Central memory CD8-positive, alpha-beta T cell (primary cell): ENCODE data around the gene BTRC.
"Not testable (repeated sequence)": the region's sequence is repeated elsewhere in the genome, so short reads cannot be mapped to it uniquely, and the experiment has no call there.

Source experiments
- ATAC-seq: fragments of 150-1000 bp; cut with Tn5 transposase; replicated peaks from 2 replicates; pipeline ENCODE4 v1.10.0; 2022; ENCODE audit warnings: mild to moderate bottlenecking, moderate FRiP score, moderate number of reproducible peaks; ENCODE audit not compliant: poor library complexity, severe bottlenecking; ENCODE audit errors: extremely low read depth
- DNase-seq, 2 donors: peaks; one replicate each; pipeline ENCODE4 v3.0.0; 2021; ENCODE audit warnings: low spot score in 2 of 2
- H3K27ac Mint-ChIP-seq: one replicate; pipeline ENCODE4 v1.8.0; 2022; ENCODE audit warnings: low read depth, mild to moderate bottlenecking, moderate library complexity, mixed read lengths
- H3K27me3 Mint-ChIP-seq: one replicate; pipeline ENCODE4 v1.8.0; 2022; ENCODE audit warnings: mixed read lengths
- H3K36me3 Mint-ChIP-seq: one replicate; pipeline ENCODE4 v1.8.0; 2022; ENCODE audit warnings: mild to moderate bottlenecking, moderate library complexity, mixed read lengths; ENCODE audit not compliant: insufficient read depth
- H3K4me1 Mint-ChIP-seq: one replicate; pipeline ENCODE4 v1.8.0; 2022; ENCODE audit warnings: mixed read lengths
- H3K4me3 Mint-ChIP-seq: one replicate; pipeline ENCODE4 v1.8.0; 2022; ENCODE audit warnings: mild to moderate bottlenecking, moderate library complexity, mixed read lengths
- H3K9me3 Mint-ChIP-seq: one replicate; pipeline ENCODE4 v1.8.0; 2022; ENCODE audit warnings: mixed read lengths

Gene BTRC

GRCh38 chr10:101353692-101354327 lies at the start of gene BTRC:
TSS of gene BTRC (plus strand) at chr10:101354165. CDS start at chr10:101354181, 16 bp downstream.
- Mint-ChIP-seq H3K4me1 (peaks cover 37% of the 10 kb centered on the region), H3K27ac (peak within 1 kb of the TSS; percentile 96), H3K36me3 (peaks cover 9% of the 10 kb centered on the region), H3K4me3 (peak within 1 kb of the TSS; percentile 98), H3K27me3 (peaks cover 22% of the 10 kb centered on the region), H3K9me3 (no peaks in the 10 kb centered on the region)
- DNase-seq = peak; percentile 89 to 97
- peak; percentile 94 for ATAC-seq

- Mint-ChIP-seq H3K27ac (no peak overlapping the region), H3K27me3 (peaks cover 84% of the 10 kb centered on the region), H3K36me3 (no peaks in the 10 kb centered on the region), H3K4me1 (no peaks in the 10 kb centered on the region), H3K9me3 (no peaks in the 10 kb centered on the region), H3K4me3 (no peak overlapping the region)
- DNase-seq (no peak), ATAC-seq (no peak)
Observed at GRCh38 chr10:101304316-101304715, 49.6 kb upstream of the BTRC start.

GRCh38 chr10:101305320-101306241 lies 48.4 kb upstream of the BTRC start:
- Mint-ChIP-seq H3K9me3 (no peaks in the 10 kb centered on the region), H3K36me3 (peaks cover under 1% of the 10 kb centered on the region), H3K4me3 (no peak overlapping the region), H3K27me3 (peaks cover 93% of the 10 kb centered on the region), H3K4me1 (peaks cover 3% of the 10 kb centered on the region), H3K27ac (no peak overlapping the region)
- DNase-seq = no peak
- no peak for ATAC-seq

GRCh38 chr10:101308051-101308450 lies 45.9 kb upstream of the BTRC start:
- Mint-ChIP-seq H3K36me3 (peaks cover 4% of the 10 kb centered on the region), H3K4me1 (peaks cover 10% of the 10 kb centered on the region), H3K27ac (no peak overlapping the region), H3K27me3 (peaks cover 100% of the 10 kb centered on the region), H3K4me3 (no peak overlapping the region), H3K9me3 (no peaks in the 10 kb centered on the region)
- DNase-seq (no peak), ATAC-seq (no peak)

GRCh38 chr10:101310529-101311184 lies 43.3 kb upstream of the BTRC start:
- ATAC-seq = no peak
- Mint-ChIP-seq H3K4me1 (peaks cover 10% of the 10 kb centered on the region), H3K9me3 (no peaks in the 10 kb centered on the region), H3K27me3 (peaks cover 98% of the 10 kb centered on the region), H3K4me3 (peak overlapping the region; percentile 42), H3K27ac (no peak overlapping the region), H3K36me3 (peaks cover 4% of the 10 kb centered on the region)
- no peak for DNase-seq

- DNase-seq (no peak), ATAC-seq (no peak)
- Mint-ChIP-seq H3K9me3 (no peaks in the 10 kb centered on the region), H3K36me3 (peaks cover 4% of the 10 kb centered on the region), H3K27me3 (peaks cover 90% of the 10 kb centered on the region), H3K4me3 (peak overlapping the region; percentile 42), H3K27ac (no peak overlapping the region), H3K4me1 (peaks cover 10% of the 10 kb centered on the region)
Observed at GRCh38 chr10:101311185-101312066, 42.5 kb upstream of the BTRC start.

GRCh38 chr10:101319241-101319915 lies 34.6 kb upstream of the BTRC start:
- Mint-ChIP-seq H3K36me3 (no peaks in the 10 kb centered on the region), H3K9me3 (no peaks in the 10 kb centered on the region), H3K27ac (no peak overlapping the region), H3K27me3 (peaks cover 36% of the 10 kb centered on the region), H3K4me1 (no peaks in the 10 kb centered on the region), H3K4me3 (no peak overlapping the region)
- ATAC-seq = no peak
- DNase-seq = no peak

DNA sequence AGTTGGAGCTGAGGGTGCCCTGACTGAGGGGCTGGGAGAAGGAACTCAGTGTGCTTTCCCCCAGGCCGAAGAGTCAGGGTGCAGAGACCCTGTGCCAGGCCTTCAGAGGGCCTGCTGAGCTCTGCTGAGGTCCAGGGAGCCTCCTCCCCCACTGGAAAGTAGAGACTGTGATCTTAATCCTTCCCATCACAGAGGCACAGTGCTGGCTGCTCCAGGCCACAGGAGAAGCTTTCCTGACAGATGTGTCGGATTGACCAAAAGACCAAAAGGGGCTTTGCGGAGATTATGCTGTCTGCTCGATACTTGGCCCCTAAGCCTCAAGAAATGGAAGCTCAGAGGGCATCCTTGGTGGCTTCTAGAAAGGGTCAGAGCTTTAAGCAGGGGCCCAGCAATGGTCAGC lies 32.9 kb upstream of the BTRC start:
- Mint-ChIP-seq H3K27ac (no peak overlapping the region), H3K36me3 (no peaks in the 10 kb centered on the region), H3K27me3 (peaks cover 30% of the 10 kb centered on the region), H3K9me3 (no peaks in the 10 kb centered on the region), H3K4me3 (no peak overlapping the region), H3K4me1 (no peaks in the 10 kb centered on the region)
- DNase-seq (no peak), ATAC-seq (no peak)

GRCh38 chr10:101322266-101323108 lies 31.5 kb upstream of the BTRC start:
- Mint-ChIP-seq H3K27me3 (peaks cover 42% of the 10 kb centered on the region), H3K4me3 (no peak overlapping the region), H3K9me3 (no peaks in the 10 kb centered on the region), H3K4me1 (no peaks in the 10 kb centered on the region), H3K27ac (no peak overlapping the region), H3K36me3 (no peaks in the 10 kb centered on the region)
- DNase-seq (no peak), ATAC-seq (no peak)

GRCh38 chr10:101323495-101323894 lies 30.5 kb upstream of the BTRC start:
- ATAC-seq (no peak), DNase-seq (no peak)
- Mint-ChIP-seq H3K27ac (no peak overlapping the region), H3K4me3 (no peak overlapping the region), H3K9me3 (no peaks in the 10 kb centered on the region), H3K36me3 (no peaks in the 10 kb centered on the region), H3K27me3 (peaks cover 42% of the 10 kb centered on the region), H3K4me1 (no peaks in the 10 kb centered on the region)

GRCh38 chr10:101327454-101327853 lies 26.5 kb upstream of the BTRC start:
- not testable (repeated sequence) for ATAC-seq, H3K36me3 Mint-ChIP-seq, DNase-seq, H3K27ac Mint-ChIP-seq, H3K4me3 Mint-ChIP-seq, H3K4me1 Mint-ChIP-seq, H3K9me3 Mint-ChIP-seq
- peaks cover 50% of the 10 kb centered on the region for H3K27me3 Mint-ChIP-seq
